ENCODE results near the gene MAST2.
"Not testable (repeated sequence)": the region's sequence is repeated elsewhere in the genome, so short reads cannot be mapped to it uniquely, and the experiment has no call there.

MAST2 gene

DNA sequence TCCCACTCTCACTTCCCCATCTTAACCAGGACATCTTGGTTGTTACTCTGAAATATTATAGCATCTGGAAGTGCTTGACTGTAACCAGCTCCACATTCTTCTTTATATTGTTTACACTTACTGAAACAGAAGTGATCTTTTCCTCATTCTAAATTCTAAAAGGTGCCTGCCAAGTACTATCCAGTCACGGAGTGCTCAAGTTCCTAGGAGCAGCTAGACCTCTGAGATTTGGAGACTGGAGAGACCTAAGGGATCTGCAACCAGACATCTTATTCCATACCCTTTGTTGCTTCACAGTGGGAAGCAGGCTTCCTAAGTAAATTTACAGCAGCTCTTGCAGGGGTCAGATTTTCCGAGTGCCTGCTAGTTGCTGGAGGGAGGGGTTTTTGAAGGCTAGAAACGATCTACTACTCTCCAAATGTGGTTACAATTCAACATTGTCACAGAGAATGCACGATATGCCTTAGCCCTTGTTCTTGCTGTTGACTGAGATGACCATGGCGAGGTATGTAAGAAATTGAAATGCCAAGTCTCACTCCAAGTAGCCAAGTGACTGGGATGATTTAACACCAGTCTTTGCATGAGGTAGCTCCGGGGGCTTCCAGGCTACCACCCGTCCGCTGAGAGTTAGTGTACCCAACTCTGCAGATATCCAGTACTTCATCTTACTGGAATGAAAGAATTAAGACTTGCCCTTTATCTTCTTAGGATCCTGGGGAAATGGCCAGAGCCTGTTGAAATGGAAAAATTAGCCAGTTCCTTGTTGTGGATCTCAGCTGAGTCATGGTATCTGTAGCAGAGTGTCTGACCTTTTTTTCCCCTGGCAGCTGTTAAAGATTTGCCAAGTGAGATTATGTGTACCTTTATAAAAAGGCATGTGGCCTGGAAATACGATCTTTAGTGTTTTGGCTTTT is 150.8 kb downstream of the MAST2 start:
- peak; percentile 55 for DNase-seq (ENCODE audit: low read depth)
- TF ChIP-seq, protein P1, sequence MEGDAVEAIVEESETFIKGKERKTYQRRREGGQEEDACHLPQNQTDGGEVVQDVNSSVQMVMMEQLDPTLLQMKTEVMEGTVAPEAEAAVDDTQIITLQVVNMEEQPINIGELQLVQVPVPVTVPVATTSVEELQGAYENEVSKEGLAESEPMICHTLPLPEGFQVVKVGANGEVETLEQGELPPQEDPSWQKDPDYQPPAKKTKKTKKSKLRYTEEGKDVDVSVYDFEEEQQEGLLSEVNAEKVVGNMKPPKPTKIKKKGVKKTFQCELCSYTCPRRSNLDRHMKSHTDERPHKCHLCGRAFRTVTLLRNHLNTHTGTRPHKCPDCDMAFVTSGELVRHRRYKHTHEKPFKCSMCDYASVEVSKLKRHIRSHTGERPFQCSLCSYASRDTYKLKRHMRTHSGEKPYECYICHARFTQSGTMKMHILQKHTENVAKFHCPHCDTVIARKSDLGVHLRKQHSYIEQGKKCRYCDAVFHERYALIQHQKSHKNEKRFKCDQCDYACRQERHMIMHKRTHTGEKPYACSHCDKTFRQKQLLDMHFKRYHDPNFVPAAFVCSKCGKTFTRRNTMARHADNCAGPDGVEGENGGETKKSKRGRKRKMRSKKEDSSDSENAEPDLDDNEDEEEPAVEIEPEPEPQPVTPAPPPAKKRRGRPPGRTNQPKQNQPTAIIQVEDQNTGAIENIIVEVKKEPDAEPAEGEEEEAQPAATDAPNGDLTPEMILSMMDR (IDR thresholded peaks at IDR 0.05; ENCODE audit: low read depth, low read length, missing control alignments) = no peak
- in situ Hi-C loops (cut with HindIII; ENCODE audit: low sequenced_read_pairs) = no loop called here
- no peak overlapping the region for H3K4me3 ChIP-seq (ENCODE audit: low read depth, low read length)

DNA sequence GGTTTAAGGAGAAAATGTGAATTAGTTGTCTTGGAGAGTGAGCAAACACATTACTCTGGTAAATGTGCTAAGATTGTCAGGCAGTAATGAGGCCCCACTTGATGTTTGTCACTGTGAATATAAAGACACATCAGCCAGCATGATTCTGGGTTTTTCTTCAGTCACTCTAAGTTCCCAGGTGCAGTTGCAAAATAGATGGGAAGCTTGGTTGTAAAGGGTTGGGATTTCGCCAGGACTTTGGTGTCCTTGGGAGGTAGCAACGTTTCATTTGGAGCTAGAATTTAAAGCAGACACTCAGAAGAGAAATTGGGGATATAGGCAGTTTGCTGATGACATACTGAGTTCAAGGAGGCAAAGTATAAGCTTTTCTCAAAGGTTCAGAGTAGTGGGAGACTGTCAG is 154.3 kb downstream of the MAST2 start:
- TF ChIP-seq, protein P1 (IDR thresholded peaks at IDR 0.05; ENCODE audit: low read depth, low read length, missing control alignments) = no peak
- H3K4me3 ChIP-seq (ENCODE audit: low read depth, low read length) = no peak overlapping the region
- in situ Hi-C loops (cut with HindIII; ENCODE audit: low sequenced_read_pairs) = no loop called here
- DNase-seq (ENCODE audit: low read depth) = no peak

DNA sequence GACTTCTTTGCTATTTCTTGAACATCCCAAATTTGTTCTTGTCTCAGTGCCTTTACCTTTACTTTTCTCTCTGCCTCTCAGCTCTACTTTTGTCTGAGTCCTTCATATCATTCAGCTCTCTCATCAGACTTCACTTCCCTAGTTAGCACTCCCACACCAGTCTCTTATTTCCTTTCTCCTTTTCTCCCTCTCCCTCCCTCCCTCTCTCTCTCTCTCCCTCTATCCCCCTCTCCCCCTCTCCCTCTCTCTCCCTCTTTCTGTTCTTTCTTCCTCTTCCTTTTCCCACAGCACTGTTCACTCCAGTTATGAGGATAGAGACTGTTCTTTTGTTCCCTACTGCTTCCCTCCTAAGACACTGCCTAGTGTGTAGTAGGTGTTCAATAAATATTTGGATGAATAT is 154.9 kb downstream of the MAST2 start:
- DNase-seq (ENCODE audit: low read depth) = no peak
- in situ Hi-C loops (cut with HindIII; ENCODE audit: low sequenced_read_pairs) = no loop called here
- TF ChIP-seq, protein P1 (IDR thresholded peaks at IDR 0.05; ENCODE audit: low read depth, low read length, missing control alignments) = no peak

GRCh38 chr1:45960930-45961715 is 157.7 kb downstream of the MAST2 start:
- TF ChIP-seq, protein P1 (IDR thresholded peaks at IDR 0.05; ENCODE audit: low read depth, low read length, missing control alignments) = no peak
- in situ Hi-C loops (cut with HindIII; ENCODE audit: low sequenced_read_pairs) = no loop called here
- DNase-seq (ENCODE audit: low read depth) = no peak
- H3K4me3 ChIP-seq (ENCODE audit: low read depth, low read length) = no peak overlapping the region

More for the DNA sequence above, 154.9 kb downstream of the MAST2 start:
- no peak overlapping the region for H3K4me3 ChIP-seq (ENCODE audit: low read depth, low read length)

- H3K4me3 ChIP-seq (ENCODE audit: low read depth, low read length); DNase-seq (ENCODE audit: low read depth); in situ Hi-C loops (cut with HindIII; ENCODE audit: low sequenced_read_pairs): not testable (repeated sequence)
Measured at GRCh38 chr1:45961936-45962335, 158.5 kb downstream of the MAST2 start.

DNA sequence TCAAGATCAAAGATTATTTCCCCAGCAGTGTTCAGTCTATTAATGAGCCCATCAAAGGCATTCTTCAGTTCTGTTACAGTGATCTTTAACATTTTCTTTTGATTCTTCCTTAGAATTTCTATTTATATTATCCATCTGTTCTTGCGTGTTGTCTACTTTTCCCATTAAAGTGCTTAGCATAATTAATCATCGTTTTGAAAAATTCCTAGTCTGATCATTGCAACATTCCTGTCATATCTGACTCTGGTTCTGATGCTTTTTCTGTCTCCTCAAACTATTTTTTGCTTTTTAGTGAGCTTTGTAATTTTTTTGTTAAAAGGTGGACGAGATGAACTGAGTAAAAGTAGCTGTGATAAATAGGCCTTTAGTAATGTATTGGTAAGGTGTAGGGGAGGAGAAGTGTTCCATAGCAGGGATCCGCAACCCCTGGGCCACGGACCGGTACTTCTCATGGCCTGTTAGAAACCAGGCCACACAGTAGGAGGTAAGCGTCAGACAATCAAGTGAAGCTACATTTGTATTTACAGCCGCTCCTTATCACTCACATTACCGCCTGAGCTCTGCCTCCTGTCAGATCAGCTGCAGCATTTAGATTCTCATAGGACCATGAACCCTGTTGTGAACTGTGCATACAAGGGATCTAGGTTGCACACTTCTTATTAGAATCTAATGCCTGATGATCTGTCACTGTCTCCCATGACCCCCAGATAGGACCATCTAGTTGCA is 165.7 kb downstream of the MAST2 start:
- H3K4me3 ChIP-seq (ENCODE audit: low read depth, low read length) = no peak overlapping the region
- no peak for DNase-seq (ENCODE audit: low read depth)
- in situ Hi-C loops (cut with HindIII; ENCODE audit: low sequenced_read_pairs) = no loop called here
- TF ChIP-seq, protein P1 (IDR thresholded peaks at IDR 0.05; ENCODE audit: low read depth, low read length, missing control alignments) = no peak
